ENCODE data around the gene SHB.

The SHB gene

GRCh38 chr9:38023661-38024035 lies 45.4 kb downstream of the SHB start:
- H3K27me3 ChIP-seq (ENCODE audit: control insufficient read depth in 1 of 2, insufficient read depth in 2 of 2, low read length in 2 of 2) = no peaks in the 10 kb centered on the region
- H3K4me3 ChIP-seq (ENCODE audit: low read depth in 1 of 2, low read length in 2 of 2) = no peak overlapping the region
- H3K36me3 ChIP-seq (ENCODE audit: control insufficient read depth in 1 of 2, insufficient read depth in 2 of 2, low read length in 2 of 2) = no peaks in the 10 kb centered on the region
- peaks cover 47 to 62% of the 10 kb centered on the region in 2 donors for H3K4me1 ChIP-seq (ENCODE audit: control insufficient read depth in 1 of 2, insufficient read depth in 2 of 2, low read length in 2 of 2)
- no peaks in the 10 kb centered on the region for H3K9me3 ChIP-seq (ENCODE audit: control insufficient read depth in 1 of 2, low read length in 2 of 2)
- no peak overlapping the region for H3K27ac ChIP-seq (ENCODE audit: low read depth, low read length)
- H3K9ac ChIP-seq (ENCODE audit: low read depth in 1 of 2, low read length in 2 of 2) = no peak overlapping the region

- Histone ChIP-seq H3K36me3 (ENCODE audit: control insufficient read depth in 1 of 2, insufficient read depth in 2 of 2, low read length in 2 of 2) (no peaks in the 10 kb centered on the region), H3K27ac (ENCODE audit: low read depth, low read length) (no peak overlapping the region), H3K9me3 (ENCODE audit: control insufficient read depth in 1 of 2, low read length in 2 of 2) (no peaks in the 10 kb centered on the region), H3K4me1 (ENCODE audit: control insufficient read depth in 1 of 2, insufficient read depth in 2 of 2, low read length in 2 of 2) (peaks cover 47 to 62% of the 10 kb centered on the region in 2 donors), H3K9ac (ENCODE audit: low read depth in 1 of 2, low read length in 2 of 2) (no peak overlapping the region), H3K4me3 (ENCODE audit: low read depth in 1 of 2, low read length in 2 of 2) (no peak overlapping the region), H3K27me3 (ENCODE audit: control insufficient read depth in 1 of 2, insufficient read depth in 2 of 2, low read length in 2 of 2) (no peaks in the 10 kb centered on the region)
These were observed 46.0 kb downstream of the SHB start for GRCh38 chr9:38022995-38023394.

- no peak overlapping the region for H3K27ac ChIP-seq (ENCODE audit: low read depth, low read length)
These were observed 46.7 kb downstream of the SHB start for GRCh38 chr9:38022203-38022895.

GRCh38 chr9:38020151-38021076 lies 48.6 kb downstream of the SHB start:
- Histone ChIP-seq H3K9ac (ENCODE audit: low read depth in 1 of 2, low read length in 2 of 2) (no peak overlapping the region), H3K27ac (ENCODE audit: low read depth, low read length) (no peak overlapping the region), H3K27me3 (ENCODE audit: control insufficient read depth in 1 of 2, insufficient read depth in 2 of 2, low read length in 2 of 2) (no peaks in the 10 kb centered on the region)

More at GRCh38 chr9:38022203-38022895, 46.7 kb downstream of the SHB start:
- H3K4me1 ChIP-seq (ENCODE audit: control insufficient read depth in 1 of 2, insufficient read depth in 2 of 2, low read length in 2 of 2) = peaks cover 46 to 55% of the 10 kb centered on the region in 2 donors
- H3K4me3 ChIP-seq (ENCODE audit: low read depth in 1 of 2, low read length in 2 of 2) = no peak overlapping the region
- H3K36me3 ChIP-seq (ENCODE audit: control insufficient read depth in 1 of 2, insufficient read depth in 2 of 2, low read length in 2 of 2) = no peaks in the 10 kb centered on the region
- H3K9me3 ChIP-seq (ENCODE audit: control insufficient read depth in 1 of 2, low read length in 2 of 2) = no peaks in the 10 kb centered on the region
- H3K9ac ChIP-seq (ENCODE audit: low read depth in 1 of 2, low read length in 2 of 2) = no peak overlapping the region
- H3K27me3 ChIP-seq (ENCODE audit: control insufficient read depth in 1 of 2, insufficient read depth in 2 of 2, low read length in 2 of 2) = no peaks in the 10 kb centered on the region

GRCh38 chr9:38019731-38020130 lies 49.3 kb downstream of the SHB start:
- peaks cover 0 to 5% of the 10 kb centered on the region in 2 donors for H3K36me3 ChIP-seq (ENCODE audit: control insufficient read depth in 1 of 2, insufficient read depth in 2 of 2, low read length in 2 of 2)
- H3K27ac ChIP-seq (ENCODE audit: low read depth, low read length) = no peak overlapping the region
- H3K9me3 ChIP-seq (ENCODE audit: control insufficient read depth in 1 of 2, low read length in 2 of 2) = no peaks in the 10 kb centered on the region
- H3K27me3 ChIP-seq (ENCODE audit: control insufficient read depth in 1 of 2, insufficient read depth in 2 of 2, low read length in 2 of 2) = no peaks in the 10 kb centered on the region
- H3K4me1 ChIP-seq (ENCODE audit: control insufficient read depth in 1 of 2, insufficient read depth in 2 of 2, low read length in 2 of 2) = peaks cover 20 to 38% of the 10 kb centered on the region in 2 donors
- H3K4me3 ChIP-seq (ENCODE audit: low read depth in 1 of 2, low read length in 2 of 2) = no peak overlapping the region
- no peak overlapping the region for H3K9ac ChIP-seq (ENCODE audit: low read depth in 1 of 2, low read length in 2 of 2)

More at GRCh38 chr9:38020151-38021076, 48.6 kb downstream of the SHB start:
- H3K36me3 ChIP-seq (ENCODE audit: control insufficient read depth in 1 of 2, insufficient read depth in 2 of 2, low read length in 2 of 2) = no peaks in the 10 kb centered on the region
- H3K9me3 ChIP-seq (ENCODE audit: control insufficient read depth in 1 of 2, low read length in 2 of 2) = no peaks in the 10 kb centered on the region
- H3K4me3 ChIP-seq (ENCODE audit: low read depth in 1 of 2, low read length in 2 of 2) = no peak overlapping the region
- H3K4me1 ChIP-seq (ENCODE audit: control insufficient read depth in 1 of 2, insufficient read depth in 2 of 2, low read length in 2 of 2) = peaks cover 26 to 43% of the 10 kb centered on the region in 2 donors

- Histone ChIP-seq H3K27me3 (ENCODE audit: control insufficient read depth in 1 of 2, insufficient read depth in 2 of 2, low read length in 2 of 2) (no peaks in the 10 kb centered on the region), H3K9me3 (ENCODE audit: control insufficient read depth in 1 of 2, low read length in 2 of 2) (no peaks in the 10 kb centered on the region), H3K36me3 (ENCODE audit: control insufficient read depth in 1 of 2, insufficient read depth in 2 of 2, low read length in 2 of 2) (peaks cover 0 to 11% of the 10 kb centered on the region in 2 donors), H3K27ac (ENCODE audit: low read depth, low read length) (no peak overlapping the region), H3K4me3 (ENCODE audit: low read depth in 1 of 2, low read length in 2 of 2) (no peak overlapping the region), H3K4me1 (ENCODE audit: control insufficient read depth in 1 of 2, insufficient read depth in 2 of 2, low read length in 2 of 2) (peaks cover 14 to 32% of the 10 kb centered on the region in 2 donors), H3K9ac (ENCODE audit: low read depth in 1 of 2, low read length in 2 of 2) (no peak overlapping the region)
These were observed 49.9 kb downstream of the SHB start for GRCh38 chr9:38018958-38019602.

GRCh38 chr9:38018241-38018957 lies 50.6 kb downstream of the SHB start:
- Histone ChIP-seq H3K36me3 (ENCODE audit: control insufficient read depth in 1 of 2, insufficient read depth in 2 of 2, low read length in 2 of 2) (peaks cover 0 to 18% of the 10 kb centered on the region in 2 donors), H3K4me3 (ENCODE audit: low read depth in 1 of 2, low read length in 2 of 2) (no peak overlapping the region), H3K9me3 (ENCODE audit: control insufficient read depth in 1 of 2, low read length in 2 of 2) (no peaks in the 10 kb centered on the region), H3K27ac (ENCODE audit: low read depth, low read length) (no peak overlapping the region), H3K4me1 (ENCODE audit: control insufficient read depth in 1 of 2, insufficient read depth in 2 of 2, low read length in 2 of 2) (peaks cover 9 to 25% of the 10 kb centered on the region in 2 donors), H3K9ac (ENCODE audit: low read depth in 1 of 2, low read length in 2 of 2) (no peak overlapping the region), H3K27me3 (ENCODE audit: control insufficient read depth in 1 of 2, insufficient read depth in 2 of 2, low read length in 2 of 2) (no peaks in the 10 kb centered on the region)

GRCh38 chr9:38017885-38018186 lies 51.2 kb downstream of the SHB start:
- Histone ChIP-seq H3K4me3 (ENCODE audit: low read depth in 1 of 2, low read length in 2 of 2) (no peak overlapping the region), H3K9ac (ENCODE audit: low read depth in 1 of 2, low read length in 2 of 2) (no peak overlapping the region), H3K27me3 (ENCODE audit: control insufficient read depth in 1 of 2, insufficient read depth in 2 of 2, low read length in 2 of 2) (no peaks in the 10 kb centered on the region), H3K27ac (ENCODE audit: low read depth, low read length) (no peak overlapping the region), H3K36me3 (ENCODE audit: control insufficient read depth in 1 of 2, insufficient read depth in 2 of 2, low read length in 2 of 2) (peaks cover 0 to 22% of the 10 kb centered on the region in 2 donors), H3K4me1 (ENCODE audit: control insufficient read depth in 1 of 2, insufficient read depth in 2 of 2, low read length in 2 of 2) (peaks cover 6 to 20% of the 10 kb centered on the region in 2 donors), H3K9me3 (ENCODE audit: control insufficient read depth in 1 of 2, low read length in 2 of 2) (no peaks in the 10 kb centered on the region)

- Histone ChIP-seq H3K9ac (ENCODE audit: low read depth in 1 of 2, low read length in 2 of 2) (no peak overlapping the region), H3K36me3 (ENCODE audit: control insufficient read depth in 1 of 2, insufficient read depth in 2 of 2, low read length in 2 of 2) (peaks cover 0 to 22% of the 10 kb centered on the region in 2 donors), H3K4me1 (ENCODE audit: control insufficient read depth in 1 of 2, insufficient read depth in 2 of 2, low read length in 2 of 2) (peaks cover 4 to 20% of the 10 kb centered on the region in 2 donors), H3K27ac (ENCODE audit: low read depth, low read length) (no peak overlapping the region), H3K9me3 (ENCODE audit: control insufficient read depth in 1 of 2, low read length in 2 of 2) (no peaks in the 10 kb centered on the region), H3K4me3 (ENCODE audit: low read depth in 1 of 2, low read length in 2 of 2) (no peak overlapping the region), H3K27me3 (ENCODE audit: control insufficient read depth in 1 of 2, insufficient read depth in 2 of 2, low read length in 2 of 2) (no peaks in the 10 kb centered on the region)
These were observed 51.7 kb downstream of the SHB start for GRCh38 chr9:38017149-38017884.
